ENCODE measurements around the gene DRD2.

The DRD2 gene

GRCh38 chr11:113440816-113441215 is 34.4 kb downstream of the DRD2 start:
- no peak for DNase-seq

DNA sequence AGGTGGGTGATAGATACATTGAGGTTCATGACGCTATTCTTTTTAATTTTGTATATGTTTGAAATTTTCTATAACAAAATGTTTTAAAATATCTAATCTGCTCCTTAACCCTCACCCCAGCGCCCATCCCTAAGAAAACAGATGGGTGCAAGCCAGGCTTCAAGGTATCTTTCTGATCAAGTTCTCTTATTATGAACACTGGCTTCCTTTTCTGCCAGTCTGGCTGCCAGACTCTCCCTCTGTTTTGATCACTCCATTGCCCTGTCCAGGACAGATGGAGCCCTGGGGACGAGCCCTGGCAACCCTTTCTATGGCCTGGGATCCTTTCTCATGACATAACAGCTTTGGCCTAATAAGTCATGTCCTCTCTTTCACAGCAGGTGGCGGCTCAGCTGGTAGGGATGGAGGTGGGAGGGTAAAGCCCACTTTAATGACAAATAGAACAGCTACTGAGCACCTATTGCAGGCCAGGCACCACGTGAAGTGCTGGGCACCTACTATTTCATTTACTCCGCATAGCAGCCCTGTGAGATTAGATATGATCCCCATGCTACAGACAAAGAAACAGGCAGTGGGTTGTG is 38.4 kb downstream of the DRD2 start:
- DNase-seq: no peak

DNA sequence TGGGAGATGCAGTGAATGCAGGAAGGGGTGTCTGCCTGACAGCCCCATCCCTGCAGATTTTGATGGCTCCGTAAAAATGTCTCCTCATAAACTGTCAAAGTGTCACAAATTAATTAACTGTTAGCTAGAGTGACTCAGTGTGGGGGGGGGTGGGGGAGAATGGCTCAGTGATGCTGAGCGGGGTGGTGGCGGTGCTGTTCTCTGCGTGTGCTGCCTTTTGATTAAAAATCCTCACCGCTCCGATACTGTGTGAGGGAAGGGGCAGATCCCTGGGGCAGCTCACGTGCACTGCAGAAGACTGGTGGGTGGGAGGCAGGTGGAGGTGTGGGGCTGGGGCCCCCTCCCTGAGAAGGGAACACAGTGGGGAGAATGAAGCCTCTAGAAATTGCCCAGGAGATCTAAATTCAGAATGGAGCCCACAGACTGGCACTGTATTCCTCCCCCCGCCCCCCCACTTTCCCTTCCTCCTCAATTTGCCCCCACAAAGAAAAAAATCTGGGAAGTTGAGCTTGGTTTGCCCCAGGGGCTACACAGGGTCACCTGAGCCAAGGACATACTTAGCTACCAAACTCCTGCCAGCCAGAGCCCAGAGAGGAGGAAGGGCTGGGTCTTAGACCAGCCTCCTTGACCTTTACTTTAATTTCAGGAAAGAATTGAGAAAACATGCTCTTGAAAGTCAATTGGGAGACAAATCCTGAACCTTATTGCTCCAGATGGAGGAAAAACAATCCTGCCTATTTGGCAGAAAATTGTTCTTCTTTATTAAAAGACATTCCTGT is 39.8 kb downstream of the DRD2 start:
- no peak for DNase-seq

DNA sequence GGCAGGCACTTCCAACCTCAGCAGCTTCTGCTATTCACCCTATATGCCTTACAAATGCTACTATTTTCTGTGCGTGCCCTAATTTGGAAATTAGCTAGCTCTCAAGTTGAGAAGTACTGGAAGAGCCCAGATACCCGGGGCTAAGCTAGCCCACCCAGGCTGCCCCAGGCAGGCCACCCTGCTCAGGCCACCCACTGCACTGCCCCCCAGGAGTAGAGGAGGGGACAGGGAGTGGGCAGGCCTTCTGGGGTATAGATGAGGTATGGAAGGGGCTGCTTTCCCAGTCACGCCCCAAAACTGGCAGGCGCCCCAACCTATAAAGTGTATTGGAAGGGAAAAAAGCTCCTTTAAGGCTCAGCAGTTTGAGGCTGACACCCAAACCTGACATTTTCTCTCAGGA is 43.5 kb downstream of the DRD2 start:
- DNase-seq: no peak

DNA sequence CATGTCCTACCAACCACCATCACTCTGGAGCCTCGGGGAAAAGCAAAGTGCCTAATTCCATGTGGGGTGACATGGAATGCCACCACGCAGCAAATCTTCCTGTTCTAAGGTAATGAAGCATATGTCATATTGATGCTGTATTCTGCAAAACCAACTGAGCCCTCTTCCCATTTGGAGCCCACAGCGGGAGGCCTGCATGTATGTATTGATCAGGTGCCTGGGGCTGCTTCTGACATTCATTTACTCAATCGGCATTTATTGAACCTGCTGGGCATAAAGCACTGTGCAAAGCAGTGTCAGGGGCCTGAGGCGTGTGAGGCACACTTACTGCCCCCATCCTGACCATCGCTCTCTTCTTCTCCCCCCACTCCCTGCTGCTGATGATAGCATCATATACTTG is 48.5 kb downstream of the DRD2 start:
- DNase-seq: no peak

GRCh38 chr11:113420808-113421207 is 54.4 kb downstream of the DRD2 start:
- DNase-seq: no peak

GRCh38 chr11:113419454-113420003 is 55.7 kb downstream of the DRD2 start:
- no peak for DNase-seq

DNA sequence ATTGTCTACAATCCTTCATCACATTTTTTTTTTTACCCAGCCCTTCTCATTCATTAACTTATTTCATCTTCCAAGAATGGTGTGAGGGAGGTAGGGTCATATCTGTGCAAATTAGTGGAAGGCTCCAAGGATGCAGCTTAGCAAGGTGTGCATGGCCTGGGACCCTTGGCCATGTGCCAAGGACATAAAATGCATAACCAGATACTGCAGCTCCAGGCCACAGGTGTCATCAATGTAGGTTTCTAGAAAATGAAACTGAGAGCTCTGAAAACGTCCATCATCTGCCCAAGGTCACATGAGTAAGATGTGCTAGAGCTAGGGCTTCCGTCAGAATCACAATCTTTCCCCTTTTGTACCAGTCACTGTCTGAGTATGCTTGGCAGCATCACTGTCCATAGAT is 57.8 kb downstream of the DRD2 start:
- no peak for DNase-seq

GRCh38 chr11:113415343-113415742 is 59.9 kb downstream of the DRD2 start:
- no peak for DNase-seq

GRCh38 chr11:113412675-113413074 is 62.5 kb downstream of the DRD2 start:
- DNase-seq: no peak

DNA sequence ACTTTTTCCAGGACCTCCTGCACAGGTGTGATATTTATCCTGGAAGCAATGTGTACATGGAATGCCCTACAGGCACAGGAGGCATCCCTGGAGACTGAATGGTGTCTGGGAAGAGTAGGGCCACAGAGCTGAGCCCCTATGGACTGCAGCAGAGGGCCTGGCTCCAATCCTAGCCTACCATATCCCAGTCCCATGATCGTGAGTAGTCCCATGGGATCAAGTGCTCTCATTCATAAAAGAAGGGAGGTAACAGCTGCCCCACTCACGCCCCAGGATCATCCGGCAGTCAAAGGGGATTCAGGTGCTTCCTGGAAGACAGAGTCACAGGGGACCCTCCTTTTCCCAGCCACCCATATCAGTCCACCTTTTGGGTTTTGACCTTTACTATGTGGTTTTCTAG is 63.7 kb downstream of the DRD2 start:
- no peak for DNase-seq

DNA sequence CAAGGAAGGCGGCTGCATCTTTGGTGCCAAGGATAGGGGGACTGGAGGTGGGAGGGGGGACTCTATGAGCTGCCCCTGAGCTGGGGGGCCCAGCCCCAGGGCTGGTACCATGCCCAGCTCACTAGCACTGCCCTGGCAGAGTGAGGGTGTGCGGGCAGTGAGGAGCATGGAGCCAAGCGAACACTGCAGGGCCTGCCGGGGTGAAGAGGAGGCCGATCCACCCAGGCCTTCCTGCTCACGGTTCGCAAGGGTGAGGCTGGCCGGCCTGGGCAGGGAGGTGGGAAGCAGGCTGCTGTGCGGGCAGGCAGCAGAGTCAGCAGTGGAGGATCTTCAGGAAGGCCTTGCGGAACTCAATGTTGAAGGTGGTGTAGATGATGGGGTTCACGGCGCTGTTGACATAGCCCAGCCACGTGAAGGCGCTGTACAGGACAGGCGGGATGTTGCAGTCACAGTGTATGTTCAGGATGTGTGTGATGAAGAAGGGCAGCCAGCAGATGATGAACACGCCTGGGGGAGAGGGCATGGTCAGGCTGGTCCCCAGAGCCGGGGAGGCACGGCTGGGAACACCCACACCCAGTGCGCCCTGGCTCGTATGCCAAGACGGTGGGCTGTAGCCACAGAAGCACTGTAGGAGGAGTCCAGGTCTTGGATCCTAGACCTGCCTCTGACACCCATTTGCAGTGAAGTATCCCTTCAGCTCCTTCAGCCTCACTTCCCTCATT is 64.6 kb downstream of the DRD2 start:
- DNase-seq: no peak

DNA sequence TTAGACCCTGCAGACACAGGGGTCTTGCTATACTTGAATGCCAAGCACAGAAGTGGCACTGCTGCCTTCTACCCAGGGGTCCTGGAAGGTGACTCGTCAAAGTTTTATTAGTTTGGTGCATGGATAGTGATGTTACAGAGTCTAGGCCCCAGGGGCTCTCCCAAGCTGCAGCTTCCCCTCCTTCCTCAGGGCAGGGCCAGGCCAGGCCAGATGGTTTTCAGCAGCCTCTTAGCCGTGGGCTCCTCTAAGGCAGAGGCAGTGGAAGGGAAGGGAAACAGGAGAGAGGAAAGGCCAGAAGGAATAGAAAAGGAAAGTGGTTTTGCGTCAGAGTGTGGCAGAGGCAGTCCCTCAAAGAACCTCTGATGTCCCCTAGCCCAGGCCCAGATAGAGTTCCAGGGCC is 65.7 kb downstream of the DRD2 start:
- DNase-seq: no peak

GRCh38 chr11:113408887-113409286 is 66.3 kb downstream of the DRD2 start:
- DNase-seq: no peak

GRCh38 chr11:113408206-113408605 is 67.0 kb downstream of the DRD2 start:
- DNase-seq: no peak

GRCh38 chr11:113407163-113407562 is 68.0 kb downstream of the DRD2 start:
- DNase-seq: no peak

GRCh38 chr11:113405724-113406478 is 69.3 kb downstream of the DRD2 start:
- DNase-seq: no peak

DNA sequence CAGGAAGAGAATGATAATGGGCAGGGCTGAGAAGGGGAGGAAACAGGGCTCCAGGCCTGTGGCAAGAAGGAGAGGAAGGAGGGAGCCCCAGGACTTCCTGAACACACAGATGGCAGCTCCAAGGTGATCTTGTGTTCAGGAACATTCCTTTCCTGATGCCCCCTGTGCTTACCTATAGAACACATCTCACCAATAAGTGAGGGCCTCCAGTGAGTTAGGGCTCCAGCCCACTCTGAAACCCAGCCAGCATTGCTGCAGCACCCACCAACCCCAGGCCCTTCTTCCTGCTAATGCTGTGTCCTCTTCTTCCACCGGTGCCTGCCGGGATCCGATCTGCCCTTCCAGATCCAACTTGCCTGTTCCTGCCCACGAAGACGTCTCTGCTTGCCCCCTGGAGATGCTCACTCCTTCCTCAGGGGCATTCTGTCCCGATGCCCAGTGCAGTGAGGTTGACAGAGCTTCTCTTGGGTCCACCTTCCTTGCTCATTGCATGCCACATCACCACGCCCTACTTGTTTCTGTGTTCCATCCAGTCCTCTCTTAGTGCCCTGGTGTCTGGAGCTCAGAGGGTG is 70.3 kb downstream of the DRD2 start:
- DNase-seq: no peak

DNA sequence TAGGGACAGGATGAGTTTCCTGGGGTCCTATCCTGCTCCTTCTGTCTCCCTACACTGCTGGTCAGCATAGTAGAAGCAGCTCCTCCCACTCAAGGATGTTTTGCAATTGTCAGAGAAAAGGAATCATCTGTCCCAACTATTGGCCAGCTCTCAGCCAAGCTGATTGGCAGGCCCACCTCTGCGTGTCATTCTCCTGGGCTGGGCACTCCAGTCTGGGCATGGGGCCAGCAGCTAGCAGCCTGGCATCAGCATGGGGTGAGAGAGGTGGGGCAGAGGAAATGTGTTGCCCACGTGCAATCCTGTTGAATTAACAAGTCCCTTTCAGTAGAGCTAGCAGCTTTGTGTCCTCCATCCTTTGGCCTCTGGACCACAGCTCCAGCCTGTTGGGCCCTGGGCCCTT is 73.5 kb downstream of the DRD2 start:
- DNase-seq: peak in 1 of 2 experiments; percentile 9

DNA sequence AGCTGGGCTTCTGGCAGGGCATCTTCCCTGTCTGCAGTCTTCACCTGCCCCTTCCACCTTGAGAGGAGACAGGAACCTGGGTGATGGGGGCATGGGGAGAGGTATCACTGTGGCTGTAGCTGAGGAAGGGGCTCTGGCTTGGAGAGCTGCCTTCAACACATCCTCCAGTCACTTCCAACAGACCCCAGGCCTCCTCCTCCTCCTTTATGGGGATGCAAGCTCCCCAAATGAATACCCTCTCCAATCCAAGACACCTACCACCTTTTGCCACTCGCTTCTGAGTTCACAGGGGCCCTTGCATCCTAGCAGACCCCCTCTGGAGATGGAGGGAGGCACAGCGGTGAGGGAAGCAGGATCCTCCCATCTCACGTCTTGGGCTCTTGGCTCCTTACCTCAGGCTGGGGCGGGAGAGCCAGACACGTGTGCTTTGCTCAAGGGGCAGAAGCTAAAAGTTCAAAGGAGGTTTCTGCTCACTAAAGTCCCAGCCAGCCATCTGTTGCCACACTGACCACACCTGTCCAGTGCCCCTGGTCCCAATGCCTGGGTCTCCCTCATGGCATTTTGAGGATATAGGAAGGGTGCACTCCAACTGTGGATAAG is 74.5 kb downstream of the DRD2 start:
- DNase-seq: no peak

DNA sequence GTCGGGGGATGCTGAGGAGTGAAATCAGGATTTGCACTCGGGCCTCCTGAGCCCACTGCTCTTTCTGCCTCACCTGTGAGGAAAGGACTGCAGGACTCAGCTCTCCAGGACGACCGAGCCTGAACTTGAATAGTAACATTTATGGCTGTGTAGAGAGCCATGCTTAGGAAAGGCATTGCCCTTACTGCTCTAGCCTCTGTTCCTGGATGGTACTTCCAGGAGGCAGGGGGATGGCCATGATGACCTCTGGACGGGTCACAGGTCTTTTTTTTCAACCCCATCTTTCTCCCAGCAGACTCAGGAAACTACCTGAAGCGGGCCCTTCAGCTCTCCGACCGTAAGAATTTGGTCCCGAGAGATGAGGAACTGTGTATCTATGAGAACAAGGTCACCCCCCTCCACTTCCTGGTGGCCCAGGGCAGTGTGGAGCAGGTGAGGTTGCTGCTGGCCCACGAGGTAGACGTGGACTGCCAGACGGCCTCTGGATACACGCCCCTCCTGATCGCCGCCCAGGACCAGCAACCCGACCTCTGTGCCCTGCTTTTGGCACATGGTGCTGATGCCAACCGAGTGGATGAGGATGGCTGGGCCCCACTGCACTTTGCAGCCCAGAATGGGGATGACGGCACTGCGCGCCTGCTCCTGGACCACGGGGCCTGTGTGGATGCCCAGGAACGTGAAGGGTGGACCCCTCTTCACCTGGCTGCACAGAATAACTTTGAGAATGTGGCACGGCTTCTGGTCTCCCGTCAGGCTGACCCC is 76.3 kb downstream of the DRD2 start:
- DNase-seq: no peak

DNA sequence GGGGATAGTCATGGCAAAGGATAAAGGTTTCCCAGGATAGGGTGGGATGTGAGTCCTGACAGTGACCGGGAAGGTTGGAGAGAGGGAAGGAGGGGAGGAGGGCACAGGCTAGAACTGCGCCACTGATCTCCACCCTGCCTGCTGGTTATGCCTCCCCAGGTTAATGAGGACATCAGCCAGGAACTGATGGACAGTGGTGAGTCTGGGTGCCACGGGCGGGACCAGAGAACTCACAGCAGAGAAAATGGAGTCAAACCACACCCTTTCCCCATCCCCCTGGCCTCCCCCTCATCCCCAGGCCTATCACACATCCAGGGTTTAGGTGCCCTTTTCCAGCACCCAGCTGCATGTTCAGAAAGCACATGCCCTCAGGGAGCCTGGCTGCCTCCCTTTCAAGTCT is 77.4 kb downstream of the DRD2 start:
- DNase-seq: no peak
